ENCODE results near the gene CLEC20A. TPM values are rescaled to one million over a fixed set of nuclear protein-coding genes. Genes with fewer than 3 reads are reported as not detected.

Gene CLEC20A
- total RNA-seq = not detected

DNA sequence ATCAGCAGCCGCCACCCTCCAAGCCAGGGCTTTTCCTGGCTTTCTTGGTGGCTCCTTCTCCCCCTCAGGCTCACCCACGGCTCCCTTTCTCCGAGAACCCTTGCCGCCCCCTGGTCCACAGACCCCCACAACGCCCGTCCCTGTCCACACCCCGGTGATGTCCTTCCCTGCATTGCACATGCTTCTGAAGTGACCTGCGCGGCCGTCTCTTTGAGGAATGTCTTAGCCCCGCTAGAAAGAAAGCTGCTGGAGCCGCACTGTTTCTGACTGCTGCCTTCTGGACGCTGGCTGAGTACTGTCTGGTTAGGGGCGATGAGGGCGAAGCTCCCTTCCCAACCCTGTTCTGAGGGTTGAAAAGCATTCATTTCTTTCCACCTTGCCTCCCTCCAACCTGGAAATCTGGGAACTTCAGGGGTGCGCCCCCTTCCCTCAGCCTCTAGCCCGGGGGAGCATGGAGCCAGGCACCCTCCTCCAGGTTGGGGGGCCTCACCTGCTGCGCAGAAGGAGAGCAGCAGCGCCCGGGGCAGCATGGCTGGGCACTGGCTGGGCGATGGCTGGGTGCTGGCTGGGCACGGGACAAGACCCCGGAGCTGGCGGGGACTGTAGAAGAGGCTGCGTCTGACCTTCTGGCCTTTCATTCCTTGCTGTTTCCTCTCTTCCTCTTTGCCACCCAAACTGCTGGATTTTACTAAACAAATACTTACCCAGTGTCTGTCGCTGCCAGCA is at the start of gene CLEC20A:
TSS of gene CLEC20A (minus strand) at position 555 of the 726 bp plus-strand sequence. CDS start at position 530, 25 bp downstream.
- Histone ChIP-seq H3K9me3 (no peaks in the 10 kb centered on the region), H3K36me3 (no peaks in the 10 kb centered on the region), H3K4me1 (replicated peaks) (no peaks in the 10 kb centered on the region), H3K27me3 (replicated peaks; ENCODE audit: insufficient read depth) (no peaks in the 10 kb centered on the region), H3K27ac (no peak within 1 kb of the TSS), H3K4me3 (no peak within 1 kb of the TSS)
- intact Hi-C loops (cut with DNase I) = no loop called here
- WGBS = 95% methylated on average over 26 of the region's 26 CpGs
- no peak for DNase-seq (ENCODE audit: low spot score)
- TF ChIP-seq, protein P1, sequence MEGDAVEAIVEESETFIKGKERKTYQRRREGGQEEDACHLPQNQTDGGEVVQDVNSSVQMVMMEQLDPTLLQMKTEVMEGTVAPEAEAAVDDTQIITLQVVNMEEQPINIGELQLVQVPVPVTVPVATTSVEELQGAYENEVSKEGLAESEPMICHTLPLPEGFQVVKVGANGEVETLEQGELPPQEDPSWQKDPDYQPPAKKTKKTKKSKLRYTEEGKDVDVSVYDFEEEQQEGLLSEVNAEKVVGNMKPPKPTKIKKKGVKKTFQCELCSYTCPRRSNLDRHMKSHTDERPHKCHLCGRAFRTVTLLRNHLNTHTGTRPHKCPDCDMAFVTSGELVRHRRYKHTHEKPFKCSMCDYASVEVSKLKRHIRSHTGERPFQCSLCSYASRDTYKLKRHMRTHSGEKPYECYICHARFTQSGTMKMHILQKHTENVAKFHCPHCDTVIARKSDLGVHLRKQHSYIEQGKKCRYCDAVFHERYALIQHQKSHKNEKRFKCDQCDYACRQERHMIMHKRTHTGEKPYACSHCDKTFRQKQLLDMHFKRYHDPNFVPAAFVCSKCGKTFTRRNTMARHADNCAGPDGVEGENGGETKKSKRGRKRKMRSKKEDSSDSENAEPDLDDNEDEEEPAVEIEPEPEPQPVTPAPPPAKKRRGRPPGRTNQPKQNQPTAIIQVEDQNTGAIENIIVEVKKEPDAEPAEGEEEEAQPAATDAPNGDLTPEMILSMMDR (IDR thresholded peaks at IDR 0.05) = no peak
- TF ChIP-seq POLR2A (IDR thresholded peaks at IDR 0.05) (no peak), POLR2AphosphoS5 (IDR thresholded peaks at IDR 0.05) (no peak)

- no peak overlapping the region for H3K4me3 ChIP-seq
- H3K27me3 ChIP-seq (replicated peaks; ENCODE audit: insufficient read depth) = no peaks in the 10 kb centered on the region
- no peaks in the 10 kb centered on the region for H3K9me3 ChIP-seq
- H3K27ac ChIP-seq = no peak overlapping the region
- intact Hi-C loops (cut with DNase I) = no loop called here
- no peaks in the 10 kb centered on the region for H3K36me3 ChIP-seq
- 85% methylated on average over 9 of the region's 9 CpGs for WGBS
- DNase-seq (ENCODE audit: low spot score) = no peak
- no peaks in the 10 kb centered on the region for H3K4me1 ChIP-seq (replicated peaks)
- TF ChIP-seq POLR2AphosphoS5 (IDR thresholded peaks at IDR 0.05) (no peak), POLR2A (IDR thresholded peaks at IDR 0.05) (no peak)
- TF ChIP-seq, protein P1 (IDR thresholded peaks at IDR 0.05) = no peak
Measured at GRCh38 chr1:178544531-178544930, 47.8 kb upstream of the CLEC20A start.

GRCh38 chr1:178543290-178543607 is 46.5 kb upstream of the CLEC20A start:
- Histone ChIP-seq H3K27me3 (replicated peaks; ENCODE audit: insufficient read depth) (no peaks in the 10 kb centered on the region), H3K9me3 (no peaks in the 10 kb centered on the region), H3K4me3 (peak overlapping the region; percentile 59 to 67), H3K36me3 (no peaks in the 10 kb centered on the region), H3K4me1 (replicated peaks) (no peaks in the 10 kb centered on the region), H3K27ac (peak overlapping the region; percentile 74 to 78)
- DNase-seq (ENCODE audit: low spot score) = no peak
- 7% methylated on average over 10 of the region's 10 CpGs for WGBS
- TF ChIP-seq POLR2A (IDR thresholded peaks at IDR 0.05) (no peak), POLR2AphosphoS5 (IDR thresholded peaks at IDR 0.05) (no peak)
- intact Hi-C loops (cut with DNase I) = loop anchor here (2.0 kb wide), 1 partner anchor 460 kb away; no protein-coding TSS in a partner anchor

DNA sequence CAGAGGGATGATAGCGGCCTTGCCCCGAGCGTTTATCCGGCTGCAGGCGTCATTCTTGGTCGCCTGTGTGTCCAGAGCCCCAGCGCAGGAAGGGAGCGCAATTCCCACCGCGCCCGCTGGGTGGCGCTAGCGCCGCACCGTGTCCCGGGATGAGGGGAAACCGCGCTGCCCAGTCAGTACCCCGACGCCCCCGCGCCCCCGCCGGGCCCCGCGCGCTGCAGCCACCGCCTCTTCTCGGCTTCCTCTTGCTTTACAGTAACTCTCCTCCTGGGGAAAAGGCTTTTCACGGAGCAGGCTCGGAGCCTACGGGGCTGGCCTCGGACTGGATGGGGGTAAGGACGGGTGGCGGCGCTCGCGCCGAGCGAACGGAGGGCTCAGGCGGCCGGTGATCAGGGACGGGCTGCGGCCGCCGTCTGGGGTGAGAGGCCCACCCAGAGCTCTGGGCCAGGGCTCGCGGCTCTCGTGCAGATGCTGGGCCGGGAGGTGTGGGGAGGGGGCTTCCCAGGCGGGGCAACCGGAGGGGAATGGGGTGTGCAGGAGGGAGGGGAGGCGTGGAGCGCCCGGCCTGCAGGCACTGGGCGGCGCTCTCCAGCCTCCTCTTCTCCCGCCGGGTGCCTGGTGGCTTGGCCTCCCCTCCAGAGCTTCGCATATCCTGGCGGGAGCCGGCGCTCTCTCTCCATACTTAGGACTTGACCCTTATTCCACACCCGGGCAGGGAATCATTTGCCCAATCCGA is 46.0 kb upstream of the CLEC20A start:
- intact Hi-C loops (cut with DNase I) = loop anchor here (1.0 to 2.0 kb wide), 2 partner anchors 211 to 460 kb away; no protein-coding TSS in a partner anchor
- WGBS = under 1% methylated on average over 64 of the region's 66 CpGs
- Histone ChIP-seq H3K27me3 (replicated peaks; ENCODE audit: insufficient read depth) (no peaks in the 10 kb centered on the region), H3K4me3 (peak overlapping the region; percentile 59 to 67), H3K9me3 (no peaks in the 10 kb centered on the region), H3K4me1 (replicated peaks) (no peaks in the 10 kb centered on the region), H3K27ac (peak overlapping the region; percentile 74 to 78), H3K36me3 (no peaks in the 10 kb centered on the region)
- peak; percentile 80 for DNase-seq (ENCODE audit: low spot score)
- TF ChIP-seq POLR2A (IDR thresholded peaks at IDR 0.05) = no peak
- TF ChIP-seq, protein P1 (IDR thresholded peaks at IDR 0.05) = peak; percentile 94 to 99 (median 97)

- no peaks in the 10 kb centered on the region for H3K9me3 ChIP-seq
- intact Hi-C loops (cut with DNase I) = loop anchor here (1.0 to 2.0 kb wide), 2 partner anchors 211 to 461 kb away; no protein-coding TSS in a partner anchor
- TF ChIP-seq POLR2AphosphoS5 (IDR thresholded peaks at IDR 0.05) = no peak
- TF ChIP-seq POLR2A (IDR thresholded peaks at IDR 0.05) = no peak
- TF ChIP-seq, protein P1 (IDR thresholded peaks at IDR 0.05) = no peak
- H3K4me1 ChIP-seq (replicated peaks) = no peaks in the 10 kb centered on the region
- no peaks in the 10 kb centered on the region for H3K36me3 ChIP-seq
- peak overlapping the region; percentile 59 to 67 for H3K4me3 ChIP-seq
- peak overlapping the region; percentile 74 to 78 for H3K27ac ChIP-seq
- DNase-seq (ENCODE audit: low spot score) = peak; percentile 13
- 2% methylated on average over 33 of the region's 33 CpGs for WGBS
- no peaks in the 10 kb centered on the region for H3K27me3 ChIP-seq (replicated peaks; ENCODE audit: insufficient read depth)
Measured at GRCh38 chr1:178541829-178542553, 45.2 kb upstream of the CLEC20A start.

Measured in prostate gland (tissue), 2 donors.